Smooth muscle cell (in vitro differentiated cells): ENCODE data around the gene SCN9A. TPM values are rescaled to one million over a fixed set of nuclear protein-coding genes. Genes with fewer than 3 reads are reported as not detected.

Experiments used
- DNase-seq: peaks from one replicate; lab custom pipeline; 2025; ENCODE audit not compliant: unreplicated experiment; lab: John Stamatoyannopoulos, UW
- H2AFZ ChIP-seq: fragments of 200-600 bp; sonication (generic); 2 replicates; pipeline ENCODE4 v1.6.0; 2016; ENCODE audit warnings: antibody characterized with exemption, low read depth, mild to moderate bottlenecking
- H3F3A ChIP-seq: fragments of 200-600 bp; sonication (generic); 2 replicates; pipeline ENCODE4 v1.6.0; 2017; ENCODE audit warnings: antibody characterized with exemption, low read depth
- H3K27ac ChIP-seq: fragments of 200-600 bp; sonication (generic); 2 replicates; pipeline ENCODE4 v1.5.1; 2016; ENCODE audit warnings: low read depth, mild to moderate bottlenecking
- H3K27me3 ChIP-seq: fragments of 200-600 bp; sonication (generic); 2 replicates; pipeline ENCODE4 v1.6.1; 2016; ENCODE audit warnings: low read depth, mild to moderate bottlenecking
- H3K36me3 ChIP-seq: fragments of 200-600 bp; sonication (generic); 2 replicates; pipeline ENCODE4 v1.5.1; 2016; ENCODE audit warnings: low read depth
- H3K4me1 ChIP-seq: fragments of 200-600 bp; sonication (generic); 2 replicates; pipeline ENCODE4 v1.5.1; 2016; ENCODE audit warnings: low read depth
- H3K4me2 ChIP-seq: fragments of 200-600 bp; sonication (generic); 2 replicates; pipeline ENCODE4 v1.6.0; 2016; ENCODE audit warnings: mild to moderate bottlenecking
- H3K4me3 ChIP-seq: fragments of 200-600 bp; sonication (generic); 2 replicates; pipeline ENCODE4 v1.5.1; 2016; ENCODE audit warnings: mild to moderate bottlenecking
- H3K79me2 ChIP-seq: fragments of 200-600 bp; sonication (generic); 2 replicates; pipeline ENCODE4 v1.6.0; 2016; ENCODE audit warnings: low read depth, mild to moderate bottlenecking
- H3K9ac ChIP-seq: fragments of 200-600 bp; sonication (generic); 2 replicates; pipeline ENCODE4 v1.6.0; 2016; ENCODE audit warnings: low read depth
- H3K9me3 ChIP-seq: fragments of 200-600 bp; sonication (generic); replicated peaks from 2 replicates; pipeline ENCODE4 v1.5.1; 2016; ENCODE audit warnings: low read depth
- H4K20me1 ChIP-seq: fragments of 200-600 bp; sonication (generic); 2 replicates; pipeline ENCODE4 v1.6.0; 2016; ENCODE audit warnings: low read depth
- CTCF ChIP-seq: fragments of 200-600 bp; sonication (generic); IDR thresholded peaks from 2 replicates; pipeline ENCODE4 v1.5.1; 2017; ENCODE audit warnings: borderline replicate concordance, mild to moderate bottlenecking, antibody characterized with exemption; ENCODE audit not compliant: insufficient read depth, poor library complexity, severe bottlenecking
- WGBS: methylation state at CpG from one replicate; pipeline ENCODE4 v1.1.7; 2016; ENCODE audit warnings: low lambda C conversion rate; 5-methylcytosine and 5-hydroxymethylcytosine counted together
- polyA plus RNA-seq: library from polyadenylated mRNA; unstranded; fragments of >200 nt; fragmentation: Nextera tagmentation; extraction: Ambion mirVana; gene quantifications from 2 replicates; pipeline ENCODE4 v1.2.1, GENCODE V29; 2016
- total RNA-seq: library from RNA; depleted of rRNA; stranded (reverse); fragments of >200 nt; gene quantifications from 2 replicates; pipeline ENCODE4 v1.2.3, GENCODE V29; 2014

Gene SCN9A
- 0.31 and 0.49 TPM in 2 replicates for total RNA-seq
- polyA plus RNA-seq = 0.24 TPM in 1 of 2 replicates, not detected in the other

GRCh38 chr2:166375736-166376487 lies at the start of gene SCN9A:
Gene SCN9A, minus strand, starts transcription at chr2:166375944. Its CDS starts 64,188 bp downstream, at chr2:166311756.
- TF ChIP-seq CTCF = no peak
- H3K27me3 ChIP-seq = peaks cover 71% of the 10 kb centered on the region

GRCh38 chr2:166424841-166425240 lies 49.1 kb upstream of the SCN9A start:
- Histone ChIP-seq H4K20me1 (no peaks in the 10 kb centered on the region), H3K36me3 (no peaks in the 10 kb centered on the region)
- 91% methylated on average over 5 of the region's 5 CpGs for WGBS

More at GRCh38 chr2:166375736-166376487, at the start of gene SCN9A:
- Histone ChIP-seq H3K9me3 (no peaks in the 10 kb centered on the region), H2AFZ (peak within 1 kb of the TSS; percentile 92), H3F3A (no peaks in the 10 kb centered on the region), H3K9ac (no peak within 1 kb of the TSS), H3K79me2 (no peaks in the 10 kb centered on the region), H3K4me3 (peak within 1 kb of the TSS; percentile 69), H3K36me3 (no peaks in the 10 kb centered on the region), H4K20me1 (no peaks in the 10 kb centered on the region), H3K4me1 (peaks cover 16% of the 10 kb centered on the region), H3K4me2 (peak within 1 kb of the TSS; percentile 96), H3K27ac (no peak within 1 kb of the TSS)
- peak; percentile 15 for DNase-seq
- 1% methylated on average over 29 of the region's 45 CpGs for WGBS

GRCh38 chr2:166419616-166419934 lies 43.8 kb upstream of the SCN9A start:
- H3K4me1 ChIP-seq = no peaks in the 10 kb centered on the region
- no peak overlapping the region for H3K27ac ChIP-seq
- no peak overlapping the region for H2AFZ ChIP-seq
- H4K20me1 ChIP-seq = no peaks in the 10 kb centered on the region
- TF ChIP-seq CTCF = peak; percentile 51
- H3K4me3 ChIP-seq = no peak overlapping the region
- H3K9ac ChIP-seq = no peak overlapping the region
- WGBS = 48% methylated on average over 2 of the region's 2 CpGs
- no peaks in the 10 kb centered on the region for H3K9me3 ChIP-seq
- H3K27me3 ChIP-seq = no peaks in the 10 kb centered on the region
- no peak for DNase-seq
- H3K4me2 ChIP-seq = no peak overlapping the region
- H3K36me3 ChIP-seq = no peaks in the 10 kb centered on the region
- H3F3A ChIP-seq = no peaks in the 10 kb centered on the region
- H3K79me2 ChIP-seq = no peaks in the 10 kb centered on the region

More at GRCh38 chr2:166424841-166425240, 49.1 kb upstream of the SCN9A start:
- no peaks in the 10 kb centered on the region for H3K9me3 ChIP-seq
- H3F3A ChIP-seq = no peaks in the 10 kb centered on the region
- H3K79me2 ChIP-seq = no peaks in the 10 kb centered on the region
- H3K4me1 ChIP-seq = no peaks in the 10 kb centered on the region
- H3K4me2 ChIP-seq = no peak overlapping the region
- H3K27ac ChIP-seq = no peak overlapping the region
- TF ChIP-seq CTCF = no peak
- DNase-seq = no peak
- no peak overlapping the region for H3K4me3 ChIP-seq
- H3K27me3 ChIP-seq = no peaks in the 10 kb centered on the region
- no peak overlapping the region for H2AFZ ChIP-seq
- H3K9ac ChIP-seq = no peak overlapping the region
